Heart left ventricle (tissue), 13 donors: ENCODE data around the gene SLC19A3.

ENCODE experiments used
- CTCF ChIP-seq, 12 donors: fragments of 200-600 bp; sonication (generic) in 4 of 12; IDR thresholded peaks; one replicate each; pipeline versions ENCODE4 v1.5.0 to v1.8.0; 2018 to 2022; ENCODE audit warnings: antibody characterized with exemption in 12 of 12, mild to moderate bottlenecking in 5 of 12
- POLR2A ChIP-seq, 2 donors: fragments of 450-650 bp; IDR thresholded peaks; one replicate each; pipeline ENCODE4 v1.6.1; 2017; ENCODE audit warnings: antibody characterized with exemption in 2 of 2, mild to moderate bottlenecking in 2 of 2, moderate library complexity in 2 of 2
- donor health status: ischemic (EF 13 %, LVEDD 7.1; RV severe dilation, severe dysfunction).
- donor health status: DM: no; HTN: yes; CAD: no.
- donor health status: DM: no; HTN: no; CAD: no.
- donor health status: ischemic (EF 25% LVEDD 6.9; RV normal size, moderate dysfunction).
- donor health status: ischemic (EF 25% LVEDD 5.7; RV mildly dilated, moderate dysfunction).
- donor health status: ischemic (EF 35%, LVEDD 5.7; RV mildly dilated, moderate dysfunction).
- donor health status: nonischemic (EF 11% LVEDD 7.7; RV severe dilation, severe dysfunction).
- donor health status: DM: yes; HTN: yes; CAD: no.
- donor health status: PGD.
- donor health status: ischemic (EF 29% LVEDD 5.4; RV normal size, mild dysfunction).
- donor health status: nonischemic (EF 23%, LVEDD 6.1; RV moderate dilation, normal function).

- TF ChIP-seq POLR2A (IDR thresholded peaks at IDR 0.05) (no peak), CTCF (IDR thresholded peaks at IDR 0.05) (no peak)
Measured at GRCh38 chr2:227707390-227707789, 10.4 kb downstream of the SLC19A3 start.
